HFFc6 (cell line): Measurements from ENCODE around the gene FAM78B. TPM values are rescaled to one million over a fixed set of nuclear protein-coding genes. Genes with fewer than 3 reads are reported as not detected.

Experiments used
- DNase-seq: peaks from one replicate; pipeline ENCODE4 v3.0.0-alpha.2; 2018
- H3K27ac Mint-ChIP-seq: 2 replicates; pipeline ENCODE4 v1.8.0; 2020; ENCODE audit warnings: mild to moderate bottlenecking, mixed read lengths
- H3K27me3 Mint-ChIP-seq: 2 replicates; pipeline ENCODE4 v1.8.0; 2021; ENCODE audit warnings: mild to moderate bottlenecking, moderate library complexity, mixed read lengths; ENCODE audit not compliant: insufficient read depth
- H3K36me3 Mint-ChIP-seq: 2 replicates; pipeline ENCODE4 v1.8.0; 2021; ENCODE audit warnings: low read depth, mixed read lengths
- H3K4me1 Mint-ChIP-seq: 2 replicates; pipeline ENCODE4 v1.8.0; 2020; ENCODE audit warnings: low read depth, mixed read lengths
- H3K4me3 Mint-ChIP-seq: 2 replicates; pipeline ENCODE4 v1.8.0; 2020; ENCODE audit warnings: mild to moderate bottlenecking, moderate library complexity, mixed read lengths
- H3K9me3 Mint-ChIP-seq: 2 replicates; pipeline ENCODE4 v1.8.0; 2020; ENCODE audit warnings: mild to moderate bottlenecking, mixed read lengths
- CTCF ChIP-seq: fragments of 200-600 bp; sonication (generic); IDR thresholded peaks from 2 replicates; pipeline ENCODE4 v1.5.0; 2021; ENCODE audit warnings: antibody characterized with exemption, mild to moderate bottlenecking
- total RNA-seq, 6 experiments: library from RNA; stranded (reverse); fragmentation: NEBNext Ultra II Directional; extraction: Animal tissue kit (Norgen Biotek cat#: 25700); gene quantifications; 2 replicates in 1 of 6; 3 replicates in 5 of 6; pipeline ENCODE4 v1.2.3, GENCODE V29; 2021

FAM78B gene
- total RNA-seq, 6 experiments from 2014 or later = 0.11 to 0.14 TPM; not detected in 4

GRCh38 chr1:166165661-166166328 is 1.0 kb downstream of the FAM78B start:
- no peak overlapping the region for H3K4me3 Mint-ChIP-seq
- H3K27ac Mint-ChIP-seq = no peak overlapping the region
- DNase-seq = no peak
- H3K9me3 Mint-ChIP-seq = no peaks in the 10 kb centered on the region
- H3K27me3 Mint-ChIP-seq = peaks cover 4% of the 10 kb centered on the region; the same call in 1 of the 2 replicates
- TF ChIP-seq CTCF = no peak
- H3K4me1 Mint-ChIP-seq = no peaks in the 10 kb centered on the region
- no peaks in the 10 kb centered on the region for H3K36me3 Mint-ChIP-seq

DNA sequence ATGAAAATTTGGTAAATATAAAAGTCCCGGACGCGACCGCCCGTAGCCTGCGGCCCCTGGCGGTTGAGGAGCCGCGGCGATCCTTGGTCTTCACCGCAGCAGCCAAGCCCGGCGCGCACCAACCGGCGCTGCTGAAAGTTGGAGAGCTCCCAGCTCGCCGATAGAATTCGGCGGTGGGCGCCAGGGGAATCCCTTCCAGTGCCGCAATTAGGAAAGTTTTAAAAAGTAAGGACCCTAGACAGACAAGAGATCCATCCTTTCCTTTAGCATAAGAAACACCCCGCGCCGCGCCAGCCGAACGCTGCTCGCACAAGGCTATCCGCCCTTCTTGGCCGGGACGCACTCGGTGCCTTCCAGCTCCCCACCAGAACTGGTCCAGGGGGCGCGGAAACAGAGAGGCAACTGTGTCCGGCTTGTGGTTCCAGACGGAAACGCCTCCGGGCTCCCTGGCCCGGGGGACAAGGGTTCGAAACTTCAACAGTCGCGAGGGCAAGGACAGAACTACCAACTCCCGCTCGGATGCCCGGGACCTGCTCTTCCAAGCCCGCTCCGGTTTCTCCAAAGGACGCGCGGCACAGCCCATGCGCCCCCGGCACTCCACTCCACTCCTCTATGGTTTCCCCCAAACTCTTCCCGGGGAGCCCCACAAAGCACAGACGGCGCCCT is 1.7 kb downstream of the FAM78B start:
- Mint-ChIP-seq H3K27ac (no peak overlapping the region), H3K27me3 (peaks cover 4% of the 10 kb centered on the region; the same call in 1 of the 2 replicates)

DNA sequence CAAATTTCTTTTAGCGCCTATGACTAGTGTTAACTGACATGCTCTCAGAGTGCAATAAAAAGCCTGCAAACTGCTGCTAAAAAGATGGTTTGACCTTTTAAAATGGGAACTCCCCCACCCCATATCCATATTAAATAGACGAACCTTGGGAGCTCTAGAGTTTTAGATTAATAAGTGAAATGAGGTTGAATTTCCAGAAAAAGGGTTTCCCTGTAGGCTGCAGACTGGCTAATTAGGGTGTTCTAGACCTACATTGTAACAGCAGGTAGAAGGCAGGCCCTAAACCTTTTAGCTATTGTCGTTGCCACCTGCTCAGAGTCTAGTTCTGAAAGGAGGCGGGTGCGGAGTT is 2.2 kb downstream of the FAM78B start:
- Mint-ChIP-seq H3K36me3 (no peaks in the 10 kb centered on the region), H3K27ac (no peak overlapping the region), H3K9me3 (no peaks in the 10 kb centered on the region), H3K4me3 (no peak overlapping the region), H3K4me1 (no peaks in the 10 kb centered on the region), H3K27me3 (peaks cover 4% of the 10 kb centered on the region; the same call in 1 of the 2 replicates)
- no peak for DNase-seq
- no peak for TF ChIP-seq CTCF

More for the DNA sequence above, 1.7 kb downstream of the FAM78B start:
- H3K9me3 Mint-ChIP-seq = no peaks in the 10 kb centered on the region
- no peak for DNase-seq
- H3K4me1 Mint-ChIP-seq = no peaks in the 10 kb centered on the region
- no peaks in the 10 kb centered on the region for H3K36me3 Mint-ChIP-seq
- TF ChIP-seq CTCF = peak; percentile 58
- H3K4me3 Mint-ChIP-seq = no peak overlapping the region

DNA sequence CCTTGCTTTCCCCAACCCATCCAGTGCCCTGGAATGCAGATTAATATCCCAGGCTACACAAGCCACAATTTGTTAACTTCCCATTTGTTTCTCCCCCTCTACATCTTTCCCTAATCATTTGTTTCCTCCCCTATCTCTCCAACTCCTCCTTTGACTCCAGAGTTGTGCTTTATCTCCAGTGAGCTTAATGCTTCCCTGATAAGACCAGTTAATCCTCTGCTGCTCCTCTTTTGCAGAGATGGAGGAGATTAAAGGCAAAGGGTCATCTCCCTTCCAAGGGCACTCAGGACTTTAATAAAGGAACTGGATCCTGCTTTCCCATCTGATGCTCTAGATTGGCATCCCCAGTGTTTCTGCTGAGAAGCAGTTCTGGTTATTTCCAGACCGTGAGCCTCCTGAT is 7.1 kb downstream of the FAM78B start:
- Mint-ChIP-seq H3K27ac (no peak overlapping the region), H3K4me1 (no peaks in the 10 kb centered on the region), H3K36me3 (no peaks in the 10 kb centered on the region), H3K4me3 (no peak overlapping the region), H3K9me3 (peaks cover 11% of the 10 kb centered on the region), H3K27me3 (peaks cover 3% of the 10 kb centered on the region)
- no peak for TF ChIP-seq CTCF
- no peak for DNase-seq

DNA sequence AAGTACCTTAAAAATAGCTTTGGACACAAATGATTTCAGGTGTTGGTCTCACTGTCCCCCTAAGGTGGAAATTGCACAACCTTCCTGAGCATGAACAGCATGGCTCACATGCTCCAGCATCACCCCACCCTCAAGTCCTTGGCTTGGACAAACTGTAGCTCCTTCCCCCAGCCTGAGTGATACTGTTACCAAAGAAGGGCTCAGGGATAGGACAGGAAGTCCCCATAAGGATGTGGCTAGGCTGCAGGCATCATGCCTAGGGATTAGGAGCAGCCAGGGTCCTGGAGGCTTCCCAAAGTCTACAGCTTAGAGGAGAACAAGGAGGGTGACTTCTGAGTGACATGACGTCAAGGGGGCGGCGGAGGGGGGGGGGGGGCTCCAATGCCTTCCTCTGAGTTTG is 10.1 kb downstream of the FAM78B start:
- H3K27me3 Mint-ChIP-seq = peaks cover 8% of the 10 kb centered on the region
- no peaks in the 10 kb centered on the region for H3K36me3 Mint-ChIP-seq
- H3K9me3 Mint-ChIP-seq = peaks cover 34% of the 10 kb centered on the region
- H3K27ac Mint-ChIP-seq = no peak overlapping the region
- H3K4me1 Mint-ChIP-seq = no peaks in the 10 kb centered on the region
- H3K4me3 Mint-ChIP-seq = no peak overlapping the region
- DNase-seq = no peak
- no peak for TF ChIP-seq CTCF
